Liver (tissue), 9 donors: ENCODE results near the gene MRPS11. TPM values are rescaled to one million over a fixed set of nuclear protein-coding genes. Genes with fewer than 3 reads are reported as not detected.
A peak's percentile ranks its signal among the peaks of the same experiment; 100 is the strongest.

Experiments used
- DNase-seq: peaks from one replicate; pipeline ENCODE4 v3.0.0-alpha.2; 2017; ENCODE audit warnings: low spot score
- H3K27ac ChIP-seq, 2 donors: one replicate each; pipeline ENCODE4 v1.7.0; 2013; ENCODE audit warnings: inconsistent platforms in 2 of 2, low read length in 2 of 2, control low read depth in 1 of 2, low read depth in 1 of 2, mild to moderate bottlenecking in 1 of 2
- H3K27me3 ChIP-seq, 4 donors: one replicate each; pipeline versions ENCODE4 v1.6.1 to v1.7.0; 2013; ENCODE audit warnings: low read length in 3 of 4, inconsistent platforms in 1 of 4, mild to moderate bottlenecking in 1 of 4, moderate library complexity in 1 of 4; ENCODE audit not compliant: control insufficient read depth in 4 of 4, insufficient read depth in 4 of 4
- H3K36me3 ChIP-seq, 4 donors: one replicate each; pipeline versions ENCODE4 v1.6.1 to v1.7.0; 2013; ENCODE audit warnings: low read length in 3 of 4, mild to moderate bottlenecking in 3 of 4, low read depth in 1 of 4, moderate library complexity in 1 of 4; ENCODE audit not compliant: control insufficient read depth in 4 of 4, insufficient read depth in 3 of 4
- H3K4me1 ChIP-seq, 4 donors: one replicate each; pipeline versions ENCODE4 v1.6.1 to v1.7.0; 2013; ENCODE audit warnings: low read length in 3 of 4, mild to moderate bottlenecking in 3 of 4, moderate library complexity in 1 of 4; ENCODE audit not compliant: control insufficient read depth in 4 of 4, insufficient read depth in 4 of 4
- H3K4me3 ChIP-seq, 3 donors: one replicate each; pipeline versions ENCODE4 v1.6.1 to v1.7.0; 2013; ENCODE audit warnings: low read length in 3 of 3, control low read depth in 1 of 3, low read depth in 1 of 3, mild to moderate bottlenecking in 1 of 3
- H3K9ac ChIP-seq, 2 donors: one replicate each; pipeline ENCODE4 v1.7.0; 2013; ENCODE audit warnings: low read length in 2 of 2, mild to moderate bottlenecking in 2 of 2, moderate library complexity in 2 of 2, control low read depth in 1 of 2, low read depth in 1 of 2
- H3K9me3 ChIP-seq, 4 donors: one replicate each; pipeline versions ENCODE4 v1.6.1 to v1.7.0; 2013; ENCODE audit warnings: low read length in 3 of 4; ENCODE audit not compliant: control insufficient read depth in 4 of 4
- EGR1 ChIP-seq, 2 donors: IDR thresholded peaks; 2 replicates each; pipeline ENCODE4 v1.6.1; 2016 to 2018; ENCODE audit warnings: antibody characterized with exemption in 2 of 2, low read depth in 2 of 2
- FOXA1 ChIP-seq: IDR thresholded peaks from 2 replicates; pipeline ENCODE4 v1.6.1; 2016; ENCODE audit warnings: antibody characterized with exemption
- FOXA2 ChIP-seq: IDR thresholded peaks from 2 replicates; pipeline ENCODE4 v1.6.1; 2016; ENCODE audit warnings: antibody characterized with exemption
- GABPA ChIP-seq, 2 donors: IDR thresholded peaks in 1 of 2; conservative IDR thresholded peaks in 1 of 2; 2 replicates each; pipeline ENCODE4 v1.6.1; 2016; ENCODE audit warnings: antibody characterized with exemption in 2 of 2, mild to moderate bottlenecking in 1 of 2, moderate library complexity in 1 of 2
- HNF4A ChIP-seq, 2 donors: conservative IDR thresholded peaks; 2 replicates each; pipeline ENCODE4 v1.6.1; 2016; ENCODE audit warnings: antibody characterized with exemption in 2 of 2, mild to moderate bottlenecking in 2 of 2
- HNF4G ChIP-seq: IDR thresholded peaks from 2 replicates; pipeline ENCODE4 v1.6.1; 2016; ENCODE audit warnings: antibody characterized with exemption
- JUND ChIP-seq, 2 donors: IDR thresholded peaks; 2 replicates each; pipeline ENCODE4 v1.6.1; 2016; ENCODE audit warnings: antibody characterized with exemption in 2 of 2
- NR2F2 ChIP-seq: IDR thresholded peaks from 2 replicates; pipeline ENCODE4 v1.6.1; 2016; ENCODE audit warnings: antibody characterized with exemption
- RAD21 ChIP-seq, 2 donors: IDR thresholded peaks; 2 replicates each; pipeline ENCODE4 v1.6.1; 2016; ENCODE audit warnings: antibody characterized with exemption in 2 of 2, mild to moderate bottlenecking in 2 of 2
- REST ChIP-seq: IDR thresholded peaks from 2 replicates; pipeline ENCODE4 v1.6.1; 2016; ENCODE audit warnings: antibody characterized with exemption, mild to moderate bottlenecking
- RXRA ChIP-seq, 2 donors: IDR thresholded peaks; 2 replicates each; pipeline ENCODE4 v1.6.1; 2017 to 2018; ENCODE audit warnings: antibody characterized with exemption in 2 of 2, mild to moderate bottlenecking in 1 of 2
- SP1 ChIP-seq: IDR thresholded peaks from 2 replicates; pipeline ENCODE4 v1.6.1; 2018; ENCODE audit warnings: antibody characterized with exemption, mild to moderate bottlenecking
- TAF1 ChIP-seq: conservative IDR thresholded peaks from 2 replicates; pipeline ENCODE4 v1.6.1; 2016; ENCODE audit warnings: antibody characterized with exemption, mild to moderate bottlenecking
- YY1 ChIP-seq: IDR thresholded peaks from 2 replicates; pipeline ENCODE4 v1.6.1; 2016; ENCODE audit warnings: antibody characterized with exemption, mild to moderate bottlenecking
- WGBS: extraction: QIAGEN DNeasy Blood & Tissue Kit; methylation state at CpG from one replicate; pipeline ENCODE4 v1.1.7; 2013; 5-methylcytosine and 5-hydroxymethylcytosine counted together
- polyA plus RNA-seq, 2 donors: library from polyadenylated mRNA; stranded (reverse) in 1 of 2; unstranded in 1 of 2; fragments of 200-250 nt in 1 of 2; fragments of >200 nt in 1 of 2; fragmentation: Nextera tagmentation in 1 of 2; extraction: Ambion mirVana in 1 of 2; gene quantifications; one replicate each; pipeline versions ENCODE4 v1.2.1 to v1.2.3, GENCODE V29; 2013 to 2015
- total RNA-seq, 2 donors: library from RNA; depleted of rRNA; stranded (reverse); fragments of >200 nt; gene quantifications; one replicate each; pipeline ENCODE4 v1.2.3, GENCODE V29; 2014
- TF ChIP-seq, protein P1 (sequence below): IDR thresholded peaks from 2 replicates; pipeline ENCODE4 v1.6.1; 2016; ENCODE audit warnings: antibody characterized with exemption
- TF ChIP-seq, protein P2 (sequence below): IDR thresholded peaks from 2 replicates; pipeline ENCODE4 v1.6.1; 2016; ENCODE audit warnings: antibody characterized with exemption
- TF ChIP-seq, protein P3 (sequence below): IDR thresholded peaks from 2 replicates; pipeline ENCODE4 v1.6.1; 2016; ENCODE audit warnings: antibody characterized with exemption
- TF ChIP-seq, protein P4 (sequence below): fragments of 150-350 bp; IDR thresholded peaks from 2 replicates; pipeline ENCODE4 v1.5.1; 2017; ENCODE audit warnings: improper control_type of control experiment, low read depth, low read length; ENCODE audit not compliant: missing input control
- donor health status: healthy.
- donor health status: healthy.
- donor health status: healthy.
- donor health status: healthy.
- donor health status: healthy.

MRPS11 gene
- total and polyA plus RNA-seq, 4 donors: 20.5 to 54.4 (median 32.3) TPM

DNA sequence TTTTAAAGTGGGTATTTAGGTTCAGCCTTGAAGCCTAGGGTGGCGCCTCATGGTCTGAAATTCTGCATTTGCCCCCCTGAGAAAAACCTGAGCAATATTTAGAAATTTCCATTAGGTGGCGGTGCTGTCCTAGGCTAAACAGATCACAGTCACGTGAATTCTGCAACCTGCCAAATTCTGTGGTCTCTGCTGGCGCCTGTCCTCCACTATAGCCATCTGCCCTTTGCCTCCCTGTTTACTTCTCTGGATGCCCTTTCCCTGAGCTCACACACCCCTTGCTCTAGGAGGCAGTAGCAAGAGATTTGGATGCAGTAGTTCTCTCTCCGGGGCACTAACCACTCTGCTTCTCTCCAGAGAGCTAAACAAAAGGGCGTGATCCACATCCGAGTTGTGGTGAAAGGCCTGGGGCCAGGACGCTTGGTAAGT is 9.1 kb downstream of the MRPS11 start:
- DNase-seq: no peak
- H3K36me3 ChIP-seq: peaks cover 3 to 49% (median 26%) of the 10 kb centered on the region in 4 donors
- peak; percentile 60 for TF ChIP-seq YY1
- TF ChIP-seq GABPA (IDR thresholded peaks at IDR 0.05 in 1 of 2, conservative IDR thresholded peaks at IDR 0.05 in 1 of 2): peak in 1 of 2 donors; percentile 55
- TF ChIP-seq NR2F2: peak; percentile 51
- TF ChIP-seq REST: peak; percentile 45
- TF ChIP-seq RAD21 (IDR thresholded peaks at IDR 0.05): peak; percentile 95 to 96
- no peak for TF ChIP-seq EGR1 (IDR thresholded peaks at IDR 0.05; ENCODE audit: low read depth in 2 of 2)
- TF ChIP-seq HNF4G: peak; percentile 28
- TF ChIP-seq, protein P1, sequence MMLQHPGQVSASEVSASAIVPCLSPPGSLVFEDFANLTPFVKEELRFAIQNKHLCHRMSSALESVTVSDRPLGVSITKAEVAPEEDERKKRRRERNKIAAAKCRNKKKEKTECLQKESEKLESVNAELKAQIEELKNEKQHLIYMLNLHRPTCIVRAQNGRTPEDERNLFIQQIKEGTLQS: no peak
- TF ChIP-seq, protein P2, sequence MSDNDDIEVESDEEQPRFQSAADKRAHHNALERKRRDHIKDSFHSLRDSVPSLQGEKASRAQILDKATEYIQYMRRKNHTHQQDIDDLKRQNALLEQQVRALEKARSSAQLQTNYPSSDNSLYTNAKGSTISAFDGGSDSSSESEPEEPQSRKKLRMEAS: peak; percentile 70
- TF ChIP-seq FOXA1: peak; percentile 58
- TF ChIP-seq JUND (IDR thresholded peaks at IDR 0.05): no peak
- TF ChIP-seq FOXA2: peak; percentile 85
- peak; percentile 71 to 77 for TF ChIP-seq HNF4A (conservative IDR thresholded peaks at IDR 0.05)
- no peak for TF ChIP-seq TAF1
- TF ChIP-seq, protein P3, sequence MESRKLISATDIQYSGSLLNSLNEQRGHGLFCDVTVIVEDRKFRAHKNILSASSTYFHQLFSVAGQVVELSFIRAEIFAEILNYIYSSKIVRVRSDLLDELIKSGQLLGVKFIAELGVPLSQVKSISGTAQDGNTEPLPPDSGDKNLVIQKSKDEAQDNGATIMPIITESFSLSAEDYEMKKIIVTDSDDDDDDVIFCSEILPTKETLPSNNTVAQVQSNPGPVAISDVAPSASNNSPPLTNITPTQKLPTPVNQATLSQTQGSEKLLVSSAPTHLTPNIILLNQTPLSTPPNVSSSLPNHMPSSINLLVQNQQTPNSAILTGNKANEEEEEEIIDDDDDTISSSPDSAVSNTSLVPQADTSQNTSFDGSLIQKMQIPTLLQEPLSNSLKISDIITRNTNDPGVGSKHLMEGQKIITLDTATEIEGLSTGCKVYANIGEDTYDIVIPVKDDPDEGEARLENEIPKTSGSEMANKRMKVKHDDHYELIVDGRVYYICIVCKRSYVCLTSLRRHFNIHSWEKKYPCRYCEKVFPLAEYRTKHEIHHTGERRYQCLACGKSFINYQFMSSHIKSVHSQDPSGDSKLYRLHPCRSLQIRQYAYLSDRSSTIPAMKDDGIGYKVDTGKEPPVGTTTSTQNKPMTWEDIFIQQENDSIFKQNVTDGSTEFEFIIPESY: no peak
- peak; percentile 61 to 76 for TF ChIP-seq RXRA (IDR thresholded peaks at IDR 0.05)
- TF ChIP-seq SP1: peak; percentile 47
- TF ChIP-seq, protein P4, sequence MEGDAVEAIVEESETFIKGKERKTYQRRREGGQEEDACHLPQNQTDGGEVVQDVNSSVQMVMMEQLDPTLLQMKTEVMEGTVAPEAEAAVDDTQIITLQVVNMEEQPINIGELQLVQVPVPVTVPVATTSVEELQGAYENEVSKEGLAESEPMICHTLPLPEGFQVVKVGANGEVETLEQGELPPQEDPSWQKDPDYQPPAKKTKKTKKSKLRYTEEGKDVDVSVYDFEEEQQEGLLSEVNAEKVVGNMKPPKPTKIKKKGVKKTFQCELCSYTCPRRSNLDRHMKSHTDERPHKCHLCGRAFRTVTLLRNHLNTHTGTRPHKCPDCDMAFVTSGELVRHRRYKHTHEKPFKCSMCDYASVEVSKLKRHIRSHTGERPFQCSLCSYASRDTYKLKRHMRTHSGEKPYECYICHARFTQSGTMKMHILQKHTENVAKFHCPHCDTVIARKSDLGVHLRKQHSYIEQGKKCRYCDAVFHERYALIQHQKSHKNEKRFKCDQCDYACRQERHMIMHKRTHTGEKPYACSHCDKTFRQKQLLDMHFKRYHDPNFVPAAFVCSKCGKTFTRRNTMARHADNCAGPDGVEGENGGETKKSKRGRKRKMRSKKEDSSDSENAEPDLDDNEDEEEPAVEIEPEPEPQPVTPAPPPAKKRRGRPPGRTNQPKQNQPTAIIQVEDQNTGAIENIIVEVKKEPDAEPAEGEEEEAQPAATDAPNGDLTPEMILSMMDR: peak; percentile 69
- no peak overlapping the region for H3K4me3 ChIP-seq
- no peaks in the 10 kb centered on the region for H3K9me3 ChIP-seq
- no peak overlapping the region for H3K9ac ChIP-seq
- peaks cover 0 to 8% (median 5%) of the 10 kb centered on the region in 4 donors for H3K4me1 ChIP-seq
- H3K27ac ChIP-seq: no peak overlapping the region
- H3K27me3 ChIP-seq: no peaks in the 10 kb centered on the region
- WGBS: 36% methylated on average over 8 of the region's 8 CpGs
